K562 (cell line): Measurements from ENCODE around the gene RNASE4. TPM values are rescaled to one million over a fixed set of nuclear protein-coding genes. Genes with fewer than 3 reads are reported as not detected.
A peak's percentile ranks its signal among the peaks of the same experiment; 100 is the strongest.

Experiments
- BCOR ChIP-seq: fragments of 450-650 bp; IDR thresholded peaks from 2 replicates; pipeline ENCODE4 v1.6.1; 2016
- CHD2 ChIP-seq: IDR thresholded peaks from 2 replicates; pipeline ENCODE4 v1.6.1; 2011; ENCODE audit warnings: low read depth, low read length
- CREB3 ChIP-seq: fragments of 450-650 bp; conservative IDR thresholded peaks from 2 replicates; pipeline ENCODE4 v1.6.1; 2016; ENCODE audit warnings: missing genetic modification characterization, low read depth, mild to moderate bottlenecking, missing compliant biosample characterization, moderate library complexity
- CTCF ChIP-seq, 3 experiments: IDR thresholded peaks in 2 of 3; conservative IDR thresholded peaks in 1 of 3; 2 replicates each; pipeline ENCODE4 v1.5.1; 2011 to 2012; ENCODE audit warnings: low read length in 3 of 3, mild to moderate bottlenecking in 3 of 3, control low read depth in 2 of 3, improper control_type of control experiment in 1 of 3, inconsistent platforms in 1 of 3, low read depth in 1 of 3, mixed read lengths in 1 of 3, moderate library complexity in 1 of 3; ENCODE audit not compliant: insufficient read depth in 2 of 3
- E2F6 ChIP-seq, 2 experiments: IDR thresholded peaks; 2 replicates each; pipeline ENCODE4 v1.6.1; 2011; ENCODE audit warnings: borderline replicate concordance in 1 of 2, control low read depth in 1 of 2, low read depth in 1 of 2, low read length in 1 of 2, mild to moderate bottlenecking in 1 of 2, mixed read lengths in 1 of 2, moderate library complexity in 1 of 2; ENCODE audit not compliant: insufficient read depth in 1 of 2, insufficient read length in 1 of 2, poor library complexity in 1 of 2, severe bottlenecking in 1 of 2; ENCODE audit errors: extremely low read depth in 1 of 2
- ELK1 ChIP-seq: sonication (generic); formaldehyde crosslinking; IDR thresholded peaks from 2 replicates; pipeline ENCODE4 v1.8.1; 2022; ENCODE audit warnings: missing genetic modification reagents
- ETS1 ChIP-seq: conservative IDR thresholded peaks from 2 replicates; pipeline ENCODE4 v1.6.1; 2011; ENCODE audit warnings: low read depth, mild to moderate bottlenecking, low read length; ENCODE audit not compliant: control insufficient read depth
- HINFP ChIP-seq: fragments of 450-650 bp; conservative IDR thresholded peaks from 2 replicates; pipeline ENCODE4 v1.6.1; 2016; ENCODE audit warnings: missing genetic modification characterization, low read depth, mild to moderate bottlenecking, control low read depth, missing compliant biosample characterization
- MAFF ChIP-seq: IDR thresholded peaks from 2 replicates; pipeline ENCODE4 v1.6.1; 2012; ENCODE audit warnings: low read length, improper control_type of control experiment
- NFIC ChIP-seq: fragments of 450-650 bp; IDR thresholded peaks from 2 replicates; pipeline ENCODE4 v1.6.1; 2017; ENCODE audit warnings: mild to moderate bottlenecking, inconsistent platforms
- RBFOX2 ChIP-seq: fragments of 200-400 bp; formaldehyde crosslinking; IDR thresholded peaks from 2 replicates; pipeline ENCODE4 v1.6.1; 2017; ENCODE audit warnings: low read depth, mild to moderate bottlenecking, low read length, moderate library complexity
- RCOR1 ChIP-seq, 2 experiments: IDR thresholded peaks; 2 replicates each; pipeline ENCODE4 v1.6.1; 2012; ENCODE audit warnings: low read depth in 2 of 2, low read length in 2 of 2, borderline replicate concordance in 1 of 2, improper control_type of control experiment in 1 of 2
- SAFB2 ChIP-seq: fragments of 200-400 bp; formaldehyde crosslinking; IDR thresholded peaks from 2 replicates; pipeline ENCODE4 v1.6.1; 2018; ENCODE audit warnings: borderline replicate concordance, low read length, low read depth, moderate library complexity; ENCODE audit not compliant: severe bottlenecking
- SMARCA5 ChIP-seq: fragments of 450-650 bp; IDR thresholded peaks from 2 replicates; pipeline ENCODE4 v1.6.1; 2016
- TOE1 ChIP-seq, 2 experiments: fragments of 450-650 bp in 1 of 2; sonication (generic) in 1 of 2; formaldehyde crosslinking in 1 of 2; IDR thresholded peaks; 2 replicates each; pipeline versions ENCODE4 v1.7.1 to v1.8.0; 2016 to 2022; ENCODE audit warnings: borderline replicate concordance in 2 of 2, mild to moderate bottlenecking in 2 of 2, antibody characterized with exemption in 1 of 2, inconsistent platforms in 1 of 2, low read depth in 1 of 2, missing genetic modification reagents in 1 of 2, moderate library complexity in 1 of 2
- XRCC5 ChIP-seq: fragments of 200-400 bp; formaldehyde crosslinking; IDR thresholded peaks from 2 replicates; pipeline ENCODE4 v1.6.1; 2017; ENCODE audit warnings: low read depth, mild to moderate bottlenecking, low read length
- ZFX ChIP-seq: sonication (generic); formaldehyde crosslinking; IDR thresholded peaks from 2 replicates; pipeline ENCODE4 v1.8.0; 2022; ENCODE audit warnings: mild to moderate bottlenecking, missing genetic modification reagents, moderate library complexity
- polyA plus RNA-seq, 8 experiments: library from polyadenylated mRNA; depleted of rRNA in 4 of 8; stranded (reverse) in 5 of 8; unstranded in 3 of 8; fragments of >200 nt; fragmentation: Nextera tagmentation in 2 of 8; fragmentation: Illumina TruSeq in 1 of 8; extraction: Ambion mirVana in 2 of 8; extraction: Trizol in 1 of 8; gene quantifications; 2 replicates each; pipeline versions ENCODE4 v1.2.1 to v1.2.3, GENCODE V29; 2011 to 2014; ENCODE audit warnings: inconsistent platforms in 1 of 8, missing spikeins in 1 of 8
- total RNA-seq, 7 experiments: library from RNA; depleted of rRNA in 6 of 7; stranded (reverse); fragments of >200 nt in 6 of 7; fragmentation: Illumina TruSeq in 2 of 7; extraction: Trizol in 2 of 7; gene quantifications; 2 replicates each; pipeline versions ENCODE4 v1.2.1 to v1.2.3, GENCODE V29; 2011 to 2021; ENCODE audit warnings: low replicate concordance in 1 of 7

RNASE4 gene
- total and polyA plus RNA-seq, 9 of the 15 experiments (the other 6 are each of a cell fraction or from before 2014, with no cell fraction given): 0.09 to 0.22 (median 0.13) TPM; not detected in 2

- TF ChIP-seq XRCC5: 0 out of 2 replicates have a peak, but pooled peaks have one; percentile 51
- TF ChIP-seq MAFF: no peak
- TF ChIP-seq NFIC: peak; percentile 58
- no peak for TF ChIP-seq ELK1 (CRISPR knock-in tag)
- TF ChIP-seq SMARCA5: no peak
- no peak for TF ChIP-seq CREB3 (tag)
- TF ChIP-seq E2F6 (IDR thresholded peaks at IDR 0.05; ENCODE audit: borderline replicate concordance in 1 of 2, extremely low read depth in 1 of 2, insufficient read depth in 1 of 2, insufficient read length in 1 of 2, low read depth in 1 of 2, low read length in 1 of 2, poor library complexity in 1 of 2, severe bottlenecking in 1 of 2): no peak
- TF ChIP-seq SAFB2: no peak
- peak; percentile 46 to 60 (median 48); a peak in 5 of 6 replicates for TF ChIP-seq CTCF (IDR thresholded peaks at IDR 0.05 in 2 of 3, conservative IDR thresholded peaks at IDR 0.05 in 1 of 3; ENCODE audit: insufficient read depth in 2 of 3, low read depth in 1 of 3, low read length in 3 of 3)
- no peak for TF ChIP-seq HINFP
- TF ChIP-seq CHD2: no peak
- peak in 1 of 2 experiments; percentile 81; a peak in 2 of 4 replicates for TF ChIP-seq RCOR1 (IDR thresholded peaks at IDR 0.05; ENCODE audit: borderline replicate concordance in 1 of 2, low read depth in 2 of 2, low read length in 2 of 2)
- TF ChIP-seq ETS1: peak; percentile 86
- TF ChIP-seq BCOR: peak; percentile 54; the same call in 1 of the 2 replicates
- TF ChIP-seq ZFX (CRISPR knock-in tag): no peak
- no peak for TF ChIP-seq TOE1 (IDR thresholded peaks at IDR 0.05; ENCODE audit: borderline replicate concordance)
- TF ChIP-seq TOE1 (CRISPR knock-in tag; IDR thresholded peaks at IDR 0.05; ENCODE audit: borderline replicate concordance, low read depth): no peak
- TF ChIP-seq RBFOX2: no peak
These were observed 21.2 kb upstream of the RNASE4 start (continued) for GRCh38 chr14:20662968-20663732.
